ENCODE data around the gene LRRC74B.
A peak's percentile ranks its signal among the peaks of the same experiment; 100 is the strongest.

Gene LRRC74B

DNA sequence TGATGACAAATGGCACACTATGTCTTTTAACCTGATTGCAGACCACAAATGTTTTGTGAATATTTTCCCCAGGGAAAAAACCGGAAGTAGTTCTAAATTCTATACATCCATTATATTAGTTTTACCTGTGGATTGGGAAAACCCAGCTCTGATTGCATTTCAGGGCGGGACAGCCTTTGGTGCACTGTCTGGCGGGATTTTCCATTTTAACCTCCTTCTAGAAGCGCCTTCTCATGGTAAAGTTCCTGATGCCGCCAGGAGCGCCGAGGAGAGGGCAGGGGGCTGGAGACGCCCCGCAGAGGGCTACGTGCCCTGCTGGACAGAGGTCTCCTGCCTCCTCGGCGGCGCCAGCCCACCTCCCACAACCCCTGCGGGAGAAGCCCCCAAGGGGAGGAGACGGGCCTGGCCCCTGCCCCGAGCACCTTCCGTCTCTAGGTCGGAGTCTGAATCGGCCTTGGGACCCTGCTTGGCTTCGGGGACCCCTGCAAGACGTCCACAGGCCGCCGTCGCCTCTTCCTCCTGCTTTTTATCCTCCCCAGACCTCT is 32.0 kb upstream of the LRRC74B start:
- DNase-seq, result no peak

DNA sequence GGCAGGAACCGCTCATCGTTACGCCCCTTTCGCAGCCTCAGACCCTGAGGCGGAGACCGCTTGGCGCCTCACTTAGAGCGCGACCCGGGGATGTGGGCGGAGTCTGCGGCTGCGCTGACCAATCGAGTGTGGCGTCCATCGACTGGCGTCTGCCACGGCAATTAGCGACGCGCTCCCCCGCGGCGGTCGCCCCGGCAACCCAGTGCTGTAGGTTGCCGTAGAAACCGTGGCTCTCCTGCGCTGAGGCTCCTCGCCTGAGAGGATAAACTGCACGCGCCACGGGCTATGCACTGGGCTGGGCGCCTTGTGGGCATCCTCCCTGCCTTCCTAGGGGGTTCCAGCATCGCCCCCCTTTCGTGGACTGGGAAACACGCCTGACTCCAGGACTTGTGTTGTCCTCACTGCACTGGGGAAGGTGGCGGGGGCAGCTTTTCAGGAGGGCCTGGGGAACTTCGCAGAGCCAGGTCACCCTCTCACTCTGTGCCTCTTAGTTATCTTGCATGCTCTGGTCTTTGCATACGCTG is 31.5 kb upstream of the LRRC74B start:
- peak; percentile 10 to 93 (median 80) for DNase-seq

DNA sequence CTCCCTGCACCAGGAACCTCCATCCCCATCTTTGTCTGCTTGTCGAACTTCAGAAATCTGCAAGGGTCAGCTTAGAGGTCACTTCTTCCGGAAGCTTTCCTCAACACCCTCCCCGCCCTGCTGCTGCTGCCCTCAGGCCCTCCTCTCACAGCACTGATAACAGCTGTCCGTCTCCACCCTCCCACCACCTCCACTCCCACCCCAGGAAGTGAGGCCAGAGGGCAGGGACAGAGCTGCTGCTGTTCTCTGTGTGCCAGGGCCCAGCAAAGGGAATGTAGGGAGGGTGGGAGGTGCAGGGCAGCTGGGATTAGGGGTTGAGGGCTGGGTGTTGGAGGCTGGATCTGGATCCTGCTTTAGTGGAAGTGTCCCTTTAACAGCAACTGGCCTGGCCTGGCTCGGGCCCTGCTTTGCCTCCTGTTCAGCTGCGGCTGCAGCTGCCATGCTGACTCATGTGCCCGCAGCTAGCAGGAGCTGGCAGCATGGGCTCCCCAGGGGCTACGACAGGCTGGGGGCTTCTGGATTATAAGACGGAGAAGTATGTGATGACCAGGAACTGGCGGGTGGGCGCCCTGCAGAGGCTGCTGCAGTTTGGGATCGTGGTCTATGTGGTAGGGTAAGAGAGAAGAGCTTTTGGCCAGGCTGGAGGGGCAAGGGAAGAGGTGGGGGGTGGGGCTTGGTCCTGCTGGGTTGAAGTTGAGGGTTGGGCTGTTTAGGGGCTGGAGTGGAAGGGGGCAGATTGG is 30.9 kb upstream of the LRRC74B start, which contains the start of gene P2RX6:
P2RX6 (plus strand) TSS at position 440 of the 740 bp plus-strand sequence; CDS start at position 450, 10 bp downstream.
- DNase-seq, result peak in 16 of 51 donors; percentile 11 to 52 (median 34)

DNA sequence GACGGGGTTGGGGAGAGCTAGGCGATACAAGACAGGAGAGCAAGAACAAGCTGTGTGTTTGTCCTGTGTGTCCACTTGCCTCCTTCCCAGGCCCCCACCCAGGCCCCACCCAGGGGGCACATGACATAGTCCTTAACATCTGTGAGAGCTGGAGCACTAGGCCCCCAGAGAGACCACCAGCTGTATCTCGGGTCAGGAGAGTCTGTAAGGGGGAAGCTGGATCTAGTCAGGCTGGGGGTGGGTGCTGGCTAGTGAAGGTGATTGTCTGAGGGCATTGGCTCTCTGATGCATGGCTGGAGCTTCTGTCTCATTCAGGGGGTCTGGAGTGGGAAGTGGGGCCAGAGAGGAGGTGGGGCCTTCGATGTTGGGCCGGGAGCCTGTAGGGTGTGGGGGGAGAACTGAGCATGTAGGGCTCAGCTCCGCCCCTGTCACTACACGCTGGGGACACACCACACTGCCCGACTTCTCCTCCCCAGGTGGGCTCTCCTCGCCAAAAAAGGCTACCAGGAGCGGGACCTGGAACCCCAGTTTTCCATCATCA is 30.2 kb upstream of the LRRC74B start:
- no peak for DNase-seq

DNA sequence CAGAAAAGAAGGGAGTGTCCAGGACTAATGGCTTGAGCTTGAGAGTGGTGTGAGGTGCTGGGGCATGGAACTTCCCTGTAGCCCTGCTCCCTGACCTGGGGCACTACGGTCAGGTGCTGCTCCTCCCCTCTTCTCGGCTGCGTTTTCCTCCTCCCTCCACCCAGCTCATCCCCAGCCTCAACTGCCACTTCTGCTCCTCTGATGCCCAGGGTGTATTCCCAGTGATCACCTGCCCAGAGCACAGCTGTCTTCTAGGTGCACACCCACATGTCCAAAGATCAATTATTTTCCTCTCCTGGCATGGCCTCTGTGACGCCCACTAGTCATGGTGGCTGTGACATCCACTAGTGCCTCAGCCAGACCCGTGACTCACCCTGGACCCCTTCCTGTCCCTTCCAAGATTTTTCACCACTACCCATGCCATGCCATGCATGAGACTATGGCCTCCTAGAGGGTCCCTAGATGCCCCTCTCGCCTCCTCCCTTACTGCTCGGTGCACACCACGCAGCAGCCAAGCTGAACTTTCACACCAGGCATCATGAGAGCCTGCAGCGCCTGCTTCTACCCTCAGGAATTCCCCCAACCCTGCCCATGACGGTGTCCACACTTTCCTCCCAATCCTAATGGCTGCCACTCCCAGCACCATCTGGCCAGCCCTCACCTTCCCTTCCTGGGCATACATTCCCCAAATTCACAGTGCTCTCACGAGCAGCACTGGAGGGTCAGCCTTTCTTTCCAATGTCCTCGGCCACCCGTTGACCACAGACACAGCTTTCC is 28.9 kb upstream of the LRRC74B start:
- no peak for DNase-seq

DNA sequence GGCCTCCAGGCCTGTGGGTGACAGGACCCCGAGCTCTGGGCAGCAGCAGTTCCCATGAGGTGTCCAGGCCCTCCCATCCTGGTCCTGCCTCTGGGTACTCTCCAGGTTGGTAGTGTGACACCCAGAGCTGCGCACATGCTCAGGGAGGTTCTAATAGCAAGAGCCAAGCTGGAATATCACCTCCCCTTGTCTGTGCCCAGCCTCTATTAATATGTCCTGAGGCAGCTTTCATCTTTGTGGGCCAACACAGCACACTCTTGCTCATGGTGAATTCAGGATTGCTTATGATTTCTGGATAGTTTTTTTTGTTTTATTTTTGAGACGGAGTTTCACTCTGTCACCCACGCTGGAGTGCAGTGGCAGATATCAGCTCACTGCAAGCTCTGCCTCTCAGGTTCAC is 27.4 kb upstream of the LRRC74B start:
- DNase-seq, result no peak

DNA sequence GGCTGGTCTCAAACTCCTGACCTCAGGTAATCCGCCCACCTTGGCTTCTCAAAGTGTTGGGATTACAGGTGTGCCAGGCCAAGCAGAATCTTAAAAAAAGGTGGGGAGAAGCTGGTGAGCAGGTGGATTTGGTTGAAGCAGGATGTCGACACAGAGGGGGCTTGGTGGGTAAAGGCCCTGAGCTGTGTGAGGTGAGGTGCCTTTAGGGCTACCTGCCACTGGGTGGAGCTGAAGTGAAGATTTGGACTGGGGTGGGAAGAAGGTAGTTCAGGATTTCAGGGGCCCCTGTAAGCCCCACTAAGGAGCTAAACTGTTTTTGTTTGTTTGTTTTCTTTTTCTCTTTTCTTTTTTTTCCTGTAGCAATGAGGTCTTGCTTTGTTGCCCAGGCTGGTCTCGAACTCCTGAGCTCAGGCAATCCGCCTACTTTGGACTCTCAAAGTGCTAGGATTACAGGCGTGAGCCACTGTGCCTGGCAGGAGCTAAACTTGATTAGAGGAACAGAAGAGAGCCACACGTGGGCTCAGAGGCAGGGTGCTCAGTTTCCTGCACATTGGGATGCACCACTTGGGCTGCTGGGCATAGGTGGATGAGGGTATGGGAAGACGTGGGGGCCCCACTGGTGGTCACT is 24.8 kb upstream of the LRRC74B start:
- no peak for DNase-seq

DNA sequence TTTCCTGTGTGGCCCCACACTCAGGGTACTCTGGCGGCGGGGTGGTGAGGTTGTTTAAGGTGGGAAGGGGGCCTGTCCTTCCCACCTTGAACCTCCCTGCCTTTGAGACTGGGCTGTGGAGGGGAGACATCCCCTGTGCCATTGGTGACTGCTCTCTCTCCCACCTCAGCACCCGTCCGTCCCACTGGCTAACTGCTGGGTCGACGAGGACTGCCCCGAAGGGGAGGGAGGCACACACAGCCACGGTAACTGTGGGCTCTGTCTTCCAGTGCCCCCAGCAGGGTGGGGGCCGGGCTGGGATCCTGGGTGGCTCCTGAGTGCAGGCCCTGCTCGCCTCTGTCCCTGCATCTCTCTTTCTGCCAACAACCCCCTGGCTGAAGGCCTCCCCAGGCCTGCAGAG is 23.2 kb upstream of the LRRC74B start:
- no peak for DNase-seq

DNA sequence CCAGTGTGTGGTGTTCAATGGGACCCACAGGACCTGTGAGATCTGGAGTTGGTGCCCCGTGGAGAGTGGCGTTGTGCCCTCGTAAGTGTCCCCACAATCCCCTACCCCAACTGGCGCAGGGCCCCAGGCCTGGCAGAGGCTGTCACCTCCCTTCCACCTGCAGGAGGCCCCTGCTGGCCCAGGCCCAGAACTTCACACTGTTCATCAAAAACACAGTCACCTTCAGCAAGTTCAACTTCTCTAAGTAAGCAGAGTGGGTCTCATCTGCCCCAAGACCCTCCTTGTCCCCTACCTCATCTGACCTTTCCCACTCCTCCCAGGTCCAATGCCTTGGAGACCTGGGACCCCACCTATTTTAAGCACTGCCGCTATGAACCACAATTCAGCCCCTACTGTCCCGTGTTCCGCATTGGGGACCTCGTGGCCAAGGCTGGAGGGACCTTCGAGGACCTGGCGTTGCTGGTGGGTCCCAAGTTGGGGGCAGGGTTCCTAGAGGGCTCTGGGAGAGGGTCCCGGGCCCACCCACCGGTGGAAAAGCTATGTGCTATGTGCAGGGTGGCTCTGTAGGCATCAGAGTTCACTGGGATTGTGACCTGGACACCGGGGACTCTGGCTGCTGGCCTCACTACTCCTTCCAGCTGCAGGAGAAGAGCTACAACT is 22.7 kb upstream of the LRRC74B start:
- DNase-seq, result no peak

DNA sequence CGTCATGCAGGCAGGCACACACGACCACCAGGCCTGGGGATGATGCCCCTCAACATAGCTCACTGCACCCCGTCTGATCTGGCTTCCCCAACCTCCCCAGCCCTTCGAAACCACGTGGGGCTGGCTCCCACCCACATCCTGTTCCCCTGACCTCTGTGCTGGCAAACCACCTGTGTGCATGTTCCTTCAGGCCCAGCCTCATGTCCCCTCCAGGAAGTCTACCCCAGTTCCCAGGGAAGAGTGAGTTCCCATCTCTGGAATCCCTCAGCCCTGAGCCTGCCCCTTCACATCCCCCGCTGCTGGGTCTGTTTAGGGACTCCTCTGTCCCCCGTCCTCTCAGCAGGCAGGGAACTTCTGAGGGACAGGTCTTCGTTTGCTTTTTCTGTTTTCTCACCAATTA is 20.5 kb upstream of the LRRC74B start:
- DNase-seq, result no peak

DNA sequence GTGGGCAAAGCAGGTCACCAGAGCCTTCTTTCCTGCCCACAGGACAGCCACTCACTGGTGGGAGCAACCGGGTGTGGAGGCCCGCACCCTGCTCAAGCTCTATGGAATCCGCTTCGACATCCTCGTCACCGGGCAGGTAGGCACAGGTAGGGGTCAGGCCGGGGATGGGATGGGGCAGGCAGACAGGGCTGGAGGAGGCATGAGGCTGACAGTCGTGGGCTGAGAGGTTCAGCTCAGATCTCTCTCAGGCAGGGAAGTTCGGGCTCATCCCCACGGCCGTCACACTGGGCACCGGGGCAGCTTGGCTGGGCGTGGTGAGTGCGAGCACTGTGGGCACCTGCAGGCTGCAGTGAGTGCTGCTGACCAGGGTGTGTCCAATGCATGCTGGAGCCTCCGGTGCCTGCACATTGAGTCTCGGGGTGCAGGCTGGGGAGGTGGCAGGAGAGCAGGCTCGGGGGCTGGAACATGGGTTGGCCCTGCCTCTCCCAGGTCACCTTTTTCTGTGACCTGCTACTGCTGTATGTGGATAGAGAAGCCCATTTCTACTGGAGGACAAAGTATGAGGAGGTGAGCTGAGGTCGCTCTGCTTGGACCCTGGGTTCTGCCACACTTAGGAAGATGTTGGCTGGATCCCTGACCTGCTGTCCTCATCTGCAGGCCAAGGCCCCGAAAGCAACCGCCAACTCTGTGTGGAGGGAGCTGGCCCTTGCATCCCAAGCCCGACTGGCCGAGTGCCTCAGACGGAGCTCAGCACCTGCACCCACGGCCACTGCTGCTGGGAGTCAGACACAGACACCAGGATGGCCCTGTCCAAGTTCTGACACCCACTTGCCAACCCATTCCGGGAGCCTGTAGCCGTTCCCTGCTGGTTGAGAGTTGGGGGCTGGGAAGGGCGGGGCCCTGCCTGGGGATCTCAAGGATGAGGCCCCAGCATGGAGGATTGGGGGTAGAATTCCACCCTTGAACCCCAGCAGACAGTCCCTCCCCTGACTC is 19.7 kb upstream of the LRRC74B start:
- no peak for DNase-seq

DNA sequence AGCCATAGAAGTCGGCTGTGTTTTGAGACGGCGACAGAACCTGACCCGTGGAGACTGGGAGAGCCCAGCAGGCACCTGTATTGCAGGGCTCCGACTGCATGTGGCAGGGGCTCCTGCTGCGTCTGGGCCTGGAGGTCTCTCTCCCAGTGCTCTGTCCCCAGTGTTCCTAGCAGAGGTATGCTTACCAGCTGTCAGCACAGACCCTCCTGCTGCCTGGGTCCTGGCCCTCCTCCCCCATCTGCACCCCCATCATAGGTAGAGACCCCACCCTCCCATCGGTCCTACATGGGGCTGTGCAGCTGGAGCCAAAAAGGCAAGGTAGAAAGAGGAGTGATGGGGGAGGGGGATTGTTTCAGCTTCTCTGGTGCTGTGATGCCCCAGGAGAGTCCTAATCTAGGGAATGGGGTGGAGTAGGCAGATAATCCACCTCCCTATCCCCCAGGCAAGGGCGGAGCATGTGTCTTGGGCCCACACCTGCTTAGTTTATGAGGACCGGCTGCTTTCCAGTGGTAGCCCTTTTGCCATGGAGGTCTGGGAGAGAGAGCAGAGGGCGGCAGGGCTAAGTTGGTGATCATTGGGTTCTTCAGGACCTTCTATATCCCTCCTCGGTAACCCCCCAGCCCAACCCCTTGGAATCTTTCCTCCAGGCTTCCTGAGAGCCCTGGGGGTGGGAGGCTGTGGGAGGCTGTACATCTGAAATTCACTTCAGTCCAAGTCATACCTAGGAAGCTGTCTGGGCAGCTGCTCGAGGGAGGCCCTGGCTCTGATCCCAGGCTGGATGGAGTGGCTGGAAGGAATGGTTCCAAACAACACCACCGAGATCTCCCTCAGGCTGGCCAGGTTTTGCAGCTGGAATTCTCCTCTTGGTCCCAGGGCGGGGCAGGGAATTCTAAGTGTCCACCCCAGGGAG is 18.7 kb upstream of the LRRC74B start:
- DNase-seq, result peak in 1 of 51 donors; percentile 34

DNA sequence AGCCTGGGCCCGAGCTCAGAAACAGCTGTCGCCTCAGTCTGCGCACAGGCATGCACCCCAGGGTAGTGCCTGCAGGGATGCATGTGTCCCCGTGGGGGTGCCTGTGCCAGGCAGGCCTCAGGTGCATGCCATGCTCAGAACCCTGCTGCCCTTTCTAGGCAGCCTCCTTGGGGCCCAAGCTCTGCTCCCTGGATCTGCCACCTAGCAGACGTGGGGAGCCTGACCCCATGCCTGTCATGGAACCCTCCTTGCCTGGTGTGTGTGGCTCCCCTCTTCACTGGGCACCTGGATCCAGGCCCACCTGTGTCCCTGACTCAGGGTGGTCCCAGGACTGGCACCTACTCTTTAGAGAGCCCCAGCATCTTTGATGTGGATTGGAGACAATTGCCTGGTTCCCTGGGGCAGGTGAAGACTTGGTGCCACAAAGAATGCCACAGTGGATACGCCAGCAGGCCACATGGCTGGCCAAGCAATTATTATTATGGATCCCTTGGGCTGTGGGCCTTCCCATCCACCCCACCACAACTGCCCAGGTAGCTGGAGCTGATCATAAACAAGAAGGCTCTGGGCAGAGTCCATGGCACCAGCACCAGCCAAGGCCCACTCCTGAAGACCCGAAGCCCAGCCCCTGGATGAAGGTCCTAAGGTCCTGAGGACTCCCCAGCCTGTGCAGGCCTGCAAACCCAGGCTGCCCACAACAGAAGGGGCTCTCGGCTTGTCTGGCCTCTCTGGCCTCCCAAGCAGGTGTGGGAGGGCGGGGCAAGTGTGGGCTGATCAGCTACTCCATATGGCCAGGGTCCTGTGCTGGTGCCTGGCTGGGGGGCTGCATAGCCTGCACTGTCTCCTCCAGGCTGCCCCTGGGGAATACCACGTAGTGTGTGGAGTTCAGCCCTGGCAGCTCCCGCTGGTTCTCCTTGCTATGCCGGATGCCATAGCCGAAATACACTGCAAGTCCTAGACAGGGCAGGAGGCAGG is 17.2 kb upstream of the LRRC74B start:
- no peak for DNase-seq

DNA sequence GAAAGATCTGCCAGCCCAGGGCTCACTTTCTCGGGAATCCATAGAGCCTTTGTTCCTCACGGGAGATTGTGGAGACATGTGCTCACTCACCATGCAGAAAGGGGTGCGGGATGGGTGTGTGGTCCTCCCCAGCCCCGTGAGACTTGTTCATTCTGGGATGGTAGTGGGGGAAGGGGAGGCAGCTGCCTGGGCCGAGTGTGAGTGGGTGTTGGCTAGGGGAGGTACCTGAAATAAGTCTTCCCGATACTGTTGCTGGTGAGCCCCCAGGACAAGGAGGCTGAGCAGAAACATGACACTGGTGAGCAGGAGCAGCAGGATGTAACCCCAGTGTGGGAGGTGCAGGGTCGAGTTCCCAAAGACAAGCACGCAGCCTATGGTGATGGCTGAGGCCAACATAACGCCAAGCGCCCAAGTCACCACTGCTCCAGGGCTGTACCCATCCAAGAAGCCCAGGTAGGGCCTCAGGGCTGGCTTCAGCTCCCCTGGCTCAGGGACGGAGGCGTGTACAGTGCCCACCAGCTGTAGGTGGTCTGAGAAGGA is 16.2 kb upstream of the LRRC74B start:
- DNase-seq, result no peak

DNA sequence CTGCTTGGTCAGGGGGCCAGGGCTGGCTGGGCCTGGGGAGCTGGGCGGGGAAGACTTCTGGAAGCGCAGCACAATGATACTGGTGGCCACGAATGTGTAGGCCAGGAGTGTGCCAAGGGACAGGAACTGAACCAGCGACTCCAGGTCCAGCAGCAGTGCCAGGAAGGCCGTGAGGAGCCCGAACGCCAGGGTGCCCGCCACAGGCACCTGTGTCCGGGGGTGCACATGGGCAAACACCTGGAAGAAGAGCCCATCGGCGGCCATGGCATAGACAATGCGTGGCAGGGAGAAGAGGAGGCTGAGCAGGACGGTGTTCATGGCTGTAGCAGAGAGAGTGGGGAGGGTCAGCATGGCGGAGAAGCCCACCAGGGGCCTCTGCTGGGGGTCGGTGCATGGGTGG is 15.7 kb upstream of the LRRC74B start:
- no peak for DNase-seq

DNA sequence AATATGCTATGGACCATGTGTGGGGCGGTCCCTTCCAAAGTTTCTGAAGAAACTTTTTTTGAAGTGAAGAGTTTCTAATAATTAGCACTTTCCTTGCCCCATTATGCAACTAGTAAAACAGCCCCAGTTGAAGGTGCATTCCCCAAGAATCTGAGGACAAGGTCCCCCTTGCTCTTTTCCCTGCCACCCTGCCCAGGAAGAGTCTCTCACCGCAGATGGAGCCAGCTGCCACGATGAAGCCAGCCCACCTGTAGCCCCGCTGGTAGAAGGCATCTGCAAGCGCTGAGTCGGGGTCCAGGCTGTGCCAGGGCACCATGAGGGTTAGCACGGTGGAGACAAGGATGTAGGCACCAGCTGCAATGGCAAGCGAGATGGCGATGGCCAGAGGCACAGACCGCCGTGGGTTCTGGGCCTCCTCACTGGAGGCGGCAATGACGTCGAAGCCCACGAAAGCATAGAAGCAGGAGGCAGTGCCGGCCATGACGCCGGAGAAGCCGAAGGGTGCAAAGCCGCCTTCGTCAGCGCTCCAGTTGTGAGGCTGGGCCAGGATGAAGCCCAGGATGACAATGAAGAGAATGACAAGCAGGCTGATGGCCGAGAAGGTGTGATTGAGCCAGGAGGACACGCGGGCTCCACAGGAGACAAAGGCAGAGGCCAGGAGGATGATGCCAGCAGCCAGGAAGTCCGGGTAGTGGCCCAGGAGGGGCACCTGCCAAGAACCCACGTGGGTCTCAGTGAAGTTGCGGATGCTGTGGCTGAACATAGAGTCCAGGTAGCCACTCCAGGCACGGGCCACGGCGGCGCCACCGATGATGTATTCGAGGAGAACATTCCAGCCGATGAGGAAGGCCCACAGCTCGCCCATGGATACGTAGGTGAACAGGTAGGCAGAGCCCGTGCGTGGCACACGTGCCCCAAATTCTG is 14.9 kb upstream of the LRRC74B start:
- DNase-seq, result no peak

All from hypothalamus (tissue), 51 donors.